Upper lobe of left lung (tissue), 6 donors: ENCODE data around the gene MYCBPAP. TPM values are rescaled to one million over a fixed set of nuclear protein-coding genes. Genes with fewer than 3 reads are reported as not detected.

Experiments
- ATAC-seq, 2 donors: fragments of 200-7000 bp; cut with Tn5 transposase; one replicate each; pipeline ENCODE4 v1.9.1; 2022; ENCODE audit warnings: mild to moderate bottlenecking in 2 of 2, moderate library complexity in 2 of 2; ENCODE audit not compliant: low FRiP score in 2 of 2
- DNase-seq, 2 donors: peaks; one replicate each; pipeline ENCODE4 v3.0.0-alpha.2; 2019 to 2020
- H3K27ac ChIP-seq, 4 donors: fragments of 200-600 bp; sonication (generic); one replicate each; pipeline ENCODE4 v1.5.1; 2016 to 2019
- H3K27me3 ChIP-seq, 4 donors: fragments of 200-600 bp; sonication (generic); one replicate each; pipeline ENCODE4 v1.5.1; 2017 to 2019
- H3K36me3 ChIP-seq, 4 donors: fragments of 200-600 bp; sonication (generic); one replicate each; pipeline ENCODE4 v1.5.1; 2016 to 2019
- H3K4me1 ChIP-seq, 4 donors: fragments of 200-600 bp; sonication (generic); one replicate each; pipeline ENCODE4 v1.5.1; 2018 to 2019
- H3K4me3 ChIP-seq, 4 donors: fragments of 200-600 bp; sonication (generic); one replicate each; pipeline ENCODE4 v1.5.1; 2017 to 2019; ENCODE audit warnings: mild to moderate bottlenecking in 2 of 4, moderate library complexity in 1 of 4
- H3K9me3 ChIP-seq, 4 donors: fragments of 200-600 bp; sonication (generic); one replicate each; pipeline ENCODE4 v1.5.1; 2018 to 2019
- CTCF ChIP-seq, 6 experiments: fragments of 450-650 bp in 4 of 6; fragments of 200-600 bp in 2 of 6; sonication (generic) in 2 of 6; IDR thresholded peaks; one replicate each; pipeline ENCODE4 v1.5.1; 2016 to 2019; ENCODE audit warnings: antibody characterized with exemption in 6 of 6
- EP300 ChIP-seq, 4 donors: sonication (generic); formaldehyde crosslinking; IDR thresholded peaks; one replicate each; pipeline ENCODE4 v1.5.1; 2017; ENCODE audit warnings: antibody characterized with exemption in 4 of 4, control low read depth in 2 of 4
- POLR2A ChIP-seq, 4 donors: fragments of 450-650 bp; IDR thresholded peaks; one replicate each; pipeline ENCODE4 v1.5.1; 2016 to 2017; ENCODE audit warnings: antibody characterized with exemption in 4 of 4, mild to moderate bottlenecking in 2 of 4
- POLR2AphosphoS5 ChIP-seq, 2 donors: sonication (generic); formaldehyde crosslinking; IDR thresholded peaks; one replicate each; pipeline ENCODE4 v1.5.1; 2017; ENCODE audit warnings: antibody characterized with exemption in 2 of 2
- WGBS, 2 donors: methylation state at CpG; one replicate each; pipeline ENCODE4 v1.1.5; 2017 to 2018; 5-methylcytosine and 5-hydroxymethylcytosine counted together
- total RNA-seq, 6 donors: library from RNA; depleted of rRNA in 4 of 6; stranded (reverse); fragments of >200 nt in 4 of 6; gene quantifications; one replicate each; pipeline versions ENCODE4 v1.1.0 to v1.2.1, GENCODE V29; 2016 to 2021
- donor health status: DM: no; HTN: no; CAD: no; lungs with moderate emphysema.
- donor health status: DM: no; HTN: yes; CAD: no; lungs with severe emphysema.

Gene MYCBPAP
- total RNA-seq, 6 donors from 2014 or later, result 1.0 to 14.7 (median 4.2) TPM

GRCh38 chr17:50536683-50537646, 28.7 kb downstream of the MYCBPAP start:
- ATAC-seq (no peak), DNase-seq (peak in 1 of 2 donors; percentile 79)
- Histone ChIP-seq H3K9me3 (no peaks in the 10 kb centered on the region), H3K27me3 (peaks cover 0 to 12% (median 6%) of the 10 kb centered on the region in 4 donors), H3K36me3 (no peaks in the 10 kb centered on the region), H3K4me1 (peaks cover 18 to 38% (median 34%) of the 10 kb centered on the region in 4 donors), H3K27ac (no peak overlapping the region), H3K4me3 (no peak overlapping the region)
- TF ChIP-seq POLR2AphosphoS5 (IDR thresholded peaks at IDR 0.05) (no peak), CTCF (IDR thresholded peaks at IDR 0.05) (no peak), POLR2A (IDR thresholded peaks at IDR 0.05) (no peak), EP300 (IDR thresholded peaks at IDR 0.05) (no peak)
- WGBS, 2 donors, result 94 to 95% methylated on average over 37 to 43 of the region's 45 CpGs

- H3K36me3 ChIP-seq, result no peaks in the 10 kb centered on the region
- ATAC-seq (no peak), DNase-seq (no peak)
- no peaks in the 10 kb centered on the region for H3K9me3 ChIP-seq
- TF ChIP-seq POLR2A (IDR thresholded peaks at IDR 0.05) (no peak), EP300 (IDR thresholded peaks at IDR 0.05) (no peak), CTCF (IDR thresholded peaks at IDR 0.05) (no peak), POLR2AphosphoS5 (IDR thresholded peaks at IDR 0.05) (no peak)
- no peak overlapping the region for H3K27ac ChIP-seq
- H3K27me3 ChIP-seq, result peaks cover 0 to 6% (median 2%) of the 10 kb centered on the region in 4 donors
- H3K4me3 ChIP-seq, result no peak overlapping the region
- 77 to 87% methylated on average over 12 to 20 of the region's 20 CpGs for WGBS, 2 donors
- H3K4me1 ChIP-seq, result peaks cover 18 to 37% (median 33%) of the 10 kb centered on the region in 4 donors
Measured at GRCh38 chr17:50537721-50538548, 29.7 kb downstream of the MYCBPAP start.

GRCh38 chr17:50538549-50539410, 30.5 kb downstream of the MYCBPAP start:
- Histone ChIP-seq H3K27ac (no peak overlapping the region), H3K4me3 (no peak overlapping the region), H3K27me3 (no peaks in the 10 kb centered on the region), H3K9me3 (no peaks in the 10 kb centered on the region), H3K4me1 (peaks cover 18 to 35% (median 30%) of the 10 kb centered on the region in 4 donors), H3K36me3 (no peaks in the 10 kb centered on the region)
- no peak for TF ChIP-seq CTCF (IDR thresholded peaks at IDR 0.05)
- TF ChIP-seq POLR2A (IDR thresholded peaks at IDR 0.05), result no peak
- TF ChIP-seq POLR2AphosphoS5 (IDR thresholded peaks at IDR 0.05), result no peak
- no peak for TF ChIP-seq EP300 (IDR thresholded peaks at IDR 0.05)
- ATAC-seq, result no peak
- 92% methylated on average over 16 to 20 of the region's 20 CpGs for WGBS, 2 donors
- DNase-seq, result peak in 1 of 2 donors; percentile 74

DNA sequence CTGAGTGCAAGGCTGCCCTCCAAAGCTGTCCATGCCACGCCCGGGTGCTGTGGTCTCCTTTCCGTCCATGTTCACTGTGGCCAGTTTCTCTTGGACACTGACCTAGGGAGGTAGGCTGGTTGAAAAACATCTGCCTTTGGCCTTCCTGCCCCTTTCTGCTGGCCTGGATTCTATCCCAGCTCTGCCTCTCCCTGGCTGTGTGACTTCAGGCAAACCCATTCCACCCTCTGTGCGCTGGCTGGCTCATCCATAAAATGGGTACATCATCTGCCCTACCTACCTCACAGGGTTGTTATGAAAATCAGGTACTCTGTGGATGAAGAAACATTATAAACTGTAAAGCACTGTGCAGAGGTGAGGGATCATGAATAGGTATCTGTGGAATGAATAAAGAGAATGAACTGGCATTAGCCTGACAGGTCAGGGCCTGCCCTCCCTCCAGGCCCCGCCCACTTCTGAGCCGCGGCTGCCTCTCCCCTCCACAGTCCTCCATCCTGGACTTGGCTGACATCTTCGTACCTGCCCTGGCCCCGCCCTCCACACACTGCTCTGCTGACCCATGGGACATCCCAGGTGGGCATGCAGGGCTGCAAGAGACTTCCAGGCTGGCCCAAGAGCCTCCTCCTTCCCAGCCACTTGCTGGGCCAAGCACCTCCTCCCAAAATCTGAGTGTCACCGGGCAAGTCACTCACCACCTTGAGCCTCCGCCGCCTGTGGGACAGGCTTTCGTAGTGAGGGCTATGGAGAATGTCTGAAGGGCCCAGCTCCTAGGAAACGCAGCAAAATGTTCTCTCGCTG, 31.7 kb downstream of the MYCBPAP start:
- ATAC-seq (peak in 1 of 2 donors; percentile 3), DNase-seq (peak in 1 of 2 donors; percentile 83)
- H3K27me3 ChIP-seq, result no peaks in the 10 kb centered on the region
- WGBS, 2 donors, result 78 to 84% methylated on average over 11 to 15 of the region's 15 CpGs
- H3K9me3 ChIP-seq, result no peaks in the 10 kb centered on the region
- H3K4me1 ChIP-seq, result peaks cover 14 to 25% (median 21%) of the 10 kb centered on the region in 4 donors
- H3K36me3 ChIP-seq, result no peaks in the 10 kb centered on the region
- no peak overlapping the region for H3K4me3 ChIP-seq
- no peak for TF ChIP-seq EP300 (IDR thresholded peaks at IDR 0.05)
- no peak for TF ChIP-seq POLR2AphosphoS5 (IDR thresholded peaks at IDR 0.05)
- TF ChIP-seq POLR2A (IDR thresholded peaks at IDR 0.05), result no peak
- no peak for TF ChIP-seq CTCF (IDR thresholded peaks at IDR 0.05)
- H3K27ac ChIP-seq, result no peak overlapping the region
